NCI-H2107 treated with DMSO at 0.1 percent for 48 hours (cell line): ENCODE results near the gene PLAGL2.
"Not testable (repeated sequence)": the region's sequence is repeated elsewhere in the genome, so short reads cannot be mapped to it uniquely, and the experiment has no call there.

Source experiments
- DNase-seq: peaks from one replicate; lab custom pipeline; 2025; ENCODE audit not compliant: unreplicated experiment; lab: John Stamatoyannopoulos, UW

PLAGL2 gene

GRCh38 chr20:32207626-32208498 lies at the start of gene PLAGL2, which contains the start of gene POFUT1:
TSS of gene PLAGL2 (minus strand) at chr20:32207743. CDS start at chr20:32202178, 5,565 bp downstream.
TSS of gene POFUT1 (plus strand) at chr20:32207880. CDS start at chr20:32207942, 62 bp downstream.
- DNase-seq = peak; percentile 36

GRCh38 chr20:32252189-32252588 lies 44.6 kb upstream of the PLAGL2 start:
- no peak for DNase-seq

GRCh38 chr20:32251470-32251869 lies 43.9 kb upstream of the PLAGL2 start:
- no peak for DNase-seq

DNA sequence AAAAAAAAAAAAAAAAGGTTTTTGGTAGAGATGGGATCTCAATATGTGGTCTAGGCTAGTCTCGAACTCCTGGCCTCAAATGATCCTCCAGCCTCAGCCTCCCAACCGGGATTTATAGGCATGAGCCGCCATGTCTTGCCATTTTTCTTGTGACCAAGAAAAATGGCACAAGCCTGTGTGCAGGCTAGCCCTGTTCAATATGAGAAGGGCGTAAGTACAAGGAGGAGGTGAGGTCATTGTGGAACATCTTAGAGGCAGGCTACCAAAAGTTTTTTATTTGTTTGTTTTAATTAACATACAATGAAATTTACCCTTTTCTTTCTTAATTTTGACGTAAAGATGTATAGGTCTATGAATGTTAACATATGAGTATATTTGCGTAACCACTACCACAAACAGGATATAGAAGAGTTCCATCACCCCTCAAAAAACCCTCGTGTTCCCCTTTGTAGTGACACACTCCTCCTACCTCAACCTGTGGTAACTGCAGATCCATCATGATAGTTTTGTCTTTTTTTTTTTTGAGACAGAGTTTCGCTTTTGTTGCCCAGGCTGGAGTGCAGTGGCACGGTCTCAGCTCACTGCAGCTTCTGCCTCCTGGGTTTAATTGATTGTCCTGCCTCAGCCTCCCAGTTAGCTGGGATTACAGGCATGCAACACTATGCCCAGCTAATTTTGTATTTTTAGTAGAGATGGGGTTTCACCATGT lies 41.6 kb upstream of the PLAGL2 start:
- no peak for DNase-seq

DNA sequence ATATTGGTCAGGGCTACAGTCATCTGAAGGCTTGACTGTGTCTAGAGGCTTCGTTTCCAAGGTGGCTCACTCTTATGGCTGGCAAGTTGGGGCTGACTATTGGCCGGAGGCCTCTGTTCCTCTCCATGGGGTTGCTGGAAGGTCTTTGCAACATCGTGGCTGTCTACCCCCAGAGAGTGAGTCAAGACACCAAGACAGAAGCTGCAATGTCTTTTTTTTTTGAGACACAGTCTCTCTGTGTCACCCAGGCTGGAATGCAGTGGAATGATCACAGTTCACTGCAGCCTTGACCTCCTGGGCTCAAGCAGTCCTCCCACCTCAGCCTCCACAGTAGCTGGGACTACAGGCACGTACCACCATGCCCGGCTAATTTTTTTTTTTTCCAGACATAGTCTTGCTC lies 40.5 kb upstream of the PLAGL2 start:
- no peak for DNase-seq

DNA sequence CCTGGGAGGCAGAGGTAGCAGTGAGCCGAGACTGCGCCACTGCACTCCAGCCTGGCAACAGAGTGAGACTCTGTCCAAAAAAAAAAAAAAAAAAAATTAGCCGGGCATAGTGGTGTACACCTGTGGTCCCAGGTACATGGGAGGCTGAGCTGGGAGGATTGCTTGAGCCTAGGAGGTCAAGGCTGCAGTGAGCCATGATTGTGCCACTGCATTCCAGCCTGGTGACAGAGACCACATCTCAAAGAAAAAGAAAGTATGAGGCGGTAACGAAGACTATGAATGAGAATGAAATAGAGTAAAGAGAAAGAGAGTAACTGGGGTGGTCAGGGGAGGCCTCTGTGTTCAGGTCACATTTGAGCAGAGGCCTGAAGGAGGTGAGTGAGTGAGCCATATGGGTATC lies 38.7 kb upstream of the PLAGL2 start:
- DNase-seq = not testable (repeated sequence)

DNA sequence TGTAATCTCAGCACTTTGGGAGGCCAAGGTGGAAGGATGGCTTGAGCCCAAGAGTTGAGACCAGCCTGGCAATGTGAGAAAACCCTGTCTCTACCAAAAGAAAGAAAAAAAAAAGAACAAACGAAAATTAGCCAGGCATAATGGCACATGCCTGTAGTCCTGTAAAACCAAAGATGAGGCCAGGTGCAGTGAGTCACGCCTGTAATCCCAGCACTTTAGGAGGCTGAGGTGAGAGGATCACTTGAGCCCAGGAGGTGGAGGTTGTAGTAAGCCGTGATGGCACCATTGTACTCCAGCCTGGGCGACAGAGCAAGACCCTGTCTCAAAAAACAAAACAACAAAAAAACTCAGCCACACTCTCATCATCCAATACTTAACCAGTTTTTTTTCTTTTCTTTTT lies 37.4 kb upstream of the PLAGL2 start:
- DNase-seq = no peak

DNA sequence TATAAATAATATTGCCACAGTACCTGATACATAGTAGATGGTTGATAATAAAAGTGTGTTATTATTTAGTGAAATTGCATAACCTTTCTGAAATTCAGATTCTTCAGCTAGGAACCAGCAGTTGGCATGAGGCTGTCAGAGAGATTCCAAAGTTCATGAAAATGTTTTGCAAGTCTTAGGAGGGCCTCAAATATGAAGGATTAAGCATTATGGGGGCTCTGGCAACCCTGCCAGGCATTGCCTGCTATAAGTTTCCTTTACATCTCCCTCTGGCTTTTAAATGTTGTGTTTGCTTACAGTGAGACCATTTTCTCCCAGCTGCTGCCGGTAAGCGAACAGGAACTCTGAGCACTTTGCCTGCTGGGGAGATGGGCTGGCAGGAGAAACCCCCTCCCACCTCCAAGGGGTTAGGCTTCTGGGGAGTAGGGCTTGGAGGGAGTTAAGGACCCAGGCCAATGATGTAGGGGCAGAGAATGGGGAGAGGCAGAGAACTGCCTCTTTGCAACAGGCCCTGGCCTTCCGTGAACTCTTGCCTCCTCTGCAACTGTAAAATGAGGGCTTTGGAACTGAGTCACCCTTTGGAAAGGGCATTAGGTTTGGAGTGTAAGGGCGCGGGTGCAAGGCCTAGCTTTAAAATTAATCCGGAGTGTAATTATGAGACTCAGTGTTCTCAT lies 36.7 kb upstream of the PLAGL2 start:
- no peak for DNase-seq

- no peak for DNase-seq
Observed at GRCh38 chr20:32241807-32242206, 34.3 kb upstream of the PLAGL2 start.

DNA sequence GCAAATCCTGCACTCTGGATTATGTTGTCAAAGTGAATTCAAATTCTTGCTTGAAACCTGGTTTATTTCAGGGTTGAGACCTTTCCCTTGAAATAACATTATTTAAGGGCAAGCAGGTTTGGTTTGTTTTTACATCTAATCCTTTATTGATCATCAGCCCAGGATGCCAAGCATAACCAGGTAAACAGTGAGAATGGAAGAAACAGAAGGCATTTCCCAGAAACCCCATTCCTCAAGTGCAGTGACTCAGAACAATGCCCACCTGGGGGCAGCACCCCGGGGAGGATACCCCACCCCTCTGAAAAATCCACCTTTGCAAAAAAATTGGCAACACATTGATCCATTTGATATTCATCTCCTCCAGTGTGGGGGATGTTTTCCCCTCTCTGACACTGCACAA lies 32.7 kb upstream of the PLAGL2 start:
- no peak for DNase-seq

DNA sequence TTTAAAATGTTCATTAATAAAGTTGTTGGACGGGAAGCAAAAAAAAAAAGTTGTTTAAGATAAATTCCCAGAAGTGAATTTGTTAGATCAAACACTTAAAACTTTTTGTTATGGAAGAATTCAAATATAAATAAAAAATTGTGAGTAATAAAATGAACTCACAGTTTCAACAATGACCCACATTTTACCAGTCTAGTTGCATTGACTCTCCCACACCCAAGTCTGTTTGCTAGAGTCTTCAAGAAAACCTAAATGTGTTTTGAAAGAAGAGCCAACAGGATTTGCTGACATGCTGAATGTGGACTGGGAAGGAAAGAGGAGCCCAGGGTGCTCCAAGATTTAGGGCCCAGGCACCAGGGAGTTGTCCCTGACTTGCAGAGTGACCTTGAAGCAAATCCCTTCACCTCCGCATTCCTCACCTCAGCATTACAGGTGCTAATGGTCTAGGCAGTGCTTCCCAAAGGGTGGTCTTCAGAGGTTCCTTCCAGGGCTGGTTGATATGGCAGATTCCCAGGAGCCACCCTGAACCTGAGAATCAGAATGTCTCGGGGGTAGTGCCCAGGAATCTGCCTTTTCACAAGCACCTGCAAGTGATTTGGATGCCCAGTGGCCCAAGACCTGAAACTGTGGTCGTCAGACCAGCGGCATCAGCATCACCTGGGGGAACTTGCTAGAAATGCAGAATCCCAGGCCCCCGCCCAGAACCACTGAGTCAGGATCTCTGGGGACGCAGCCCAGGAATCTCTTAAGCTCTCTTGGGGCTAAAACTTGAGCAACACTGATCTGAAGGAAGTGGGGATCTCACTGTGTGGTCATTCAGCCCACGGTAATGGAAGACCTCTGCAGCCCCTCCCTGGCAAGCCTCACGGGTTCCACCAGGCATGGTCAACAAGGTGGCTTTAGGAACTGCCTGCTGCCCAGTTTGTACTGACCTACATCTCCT lies 31.2 kb upstream of the PLAGL2 start:
- no peak for DNase-seq

DNA sequence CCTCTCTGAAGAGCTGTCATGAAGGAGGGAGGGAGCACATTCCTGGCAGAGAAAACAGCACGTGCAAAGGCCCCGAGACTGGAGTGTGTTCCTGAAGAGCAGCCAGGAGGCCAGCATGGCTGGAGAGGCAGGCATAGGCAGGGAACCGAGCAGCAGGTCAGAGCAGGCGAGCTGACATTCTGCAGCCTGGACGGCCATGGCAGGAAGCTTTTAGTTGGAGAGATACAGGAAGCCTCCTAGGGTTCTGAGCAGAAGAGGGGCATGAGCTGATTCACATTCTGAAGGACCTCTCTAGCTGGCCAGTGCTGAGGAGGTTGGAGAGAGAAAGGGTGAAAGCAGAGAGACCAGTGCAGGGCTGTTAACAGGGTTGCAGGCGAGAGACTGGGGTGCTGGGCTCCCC lies 29.9 kb upstream of the PLAGL2 start:
- DNase-seq = no peak

- no peak for DNase-seq
Observed at GRCh38 chr20:32236819-32237218, 29.3 kb upstream of the PLAGL2 start.

DNA sequence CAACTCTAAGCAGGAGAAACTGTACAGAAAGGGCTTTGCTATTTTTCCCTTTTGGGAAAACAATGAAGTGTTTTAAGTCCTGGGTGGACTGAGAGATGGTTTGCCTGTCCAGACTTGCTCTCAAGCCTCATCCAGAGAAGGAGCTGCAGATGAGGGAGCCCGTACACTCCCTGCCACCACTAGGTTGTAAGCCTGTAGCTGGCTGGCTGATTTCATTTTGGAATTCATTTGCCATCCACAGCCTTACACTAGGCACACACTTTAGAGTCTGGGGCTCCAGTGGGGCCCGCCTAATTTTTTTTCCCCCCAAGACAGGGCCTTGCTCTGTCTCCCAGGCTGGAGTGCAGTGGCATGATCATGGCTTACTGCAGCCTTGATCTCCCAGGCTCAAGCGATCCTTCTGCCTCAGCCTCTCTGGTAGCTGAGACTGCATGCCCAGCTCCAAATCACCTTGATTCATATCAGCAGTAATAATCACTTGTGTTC lies 28.5 kb upstream of the PLAGL2 start:
- DNase-seq = no peak

- no peak for DNase-seq
Observed at GRCh38 chr20:32235331-32236047, 27.9 kb upstream of the PLAGL2 start.

- DNase-seq = no peak
Observed at GRCh38 chr20:32234135-32234808, 26.7 kb upstream of the PLAGL2 start.

DNA sequence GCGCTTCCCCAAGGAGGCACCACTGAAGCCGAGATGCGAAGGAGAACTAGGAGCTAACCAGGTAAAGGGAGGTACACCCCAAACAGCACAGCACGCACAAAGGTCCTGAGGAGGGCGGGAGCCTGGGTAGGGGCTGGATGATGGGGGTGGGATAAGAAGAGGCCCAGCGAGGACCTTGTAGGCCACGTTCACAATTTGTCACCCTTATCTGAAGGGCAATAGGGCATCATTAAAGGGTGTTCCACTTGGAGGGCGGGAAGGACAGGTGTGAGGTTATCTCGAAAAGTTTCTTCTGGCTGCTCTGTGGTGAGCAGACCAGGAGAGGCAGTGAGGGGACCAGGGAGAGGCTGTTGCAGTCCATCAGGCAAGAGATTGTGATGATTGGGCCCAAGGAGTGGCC lies 25.7 kb upstream of the PLAGL2 start:
- DNase-seq = no peak

- no peak for DNase-seq
Observed at GRCh38 chr20:32232326-32232886, 24.9 kb upstream of the PLAGL2 start.

DNA sequence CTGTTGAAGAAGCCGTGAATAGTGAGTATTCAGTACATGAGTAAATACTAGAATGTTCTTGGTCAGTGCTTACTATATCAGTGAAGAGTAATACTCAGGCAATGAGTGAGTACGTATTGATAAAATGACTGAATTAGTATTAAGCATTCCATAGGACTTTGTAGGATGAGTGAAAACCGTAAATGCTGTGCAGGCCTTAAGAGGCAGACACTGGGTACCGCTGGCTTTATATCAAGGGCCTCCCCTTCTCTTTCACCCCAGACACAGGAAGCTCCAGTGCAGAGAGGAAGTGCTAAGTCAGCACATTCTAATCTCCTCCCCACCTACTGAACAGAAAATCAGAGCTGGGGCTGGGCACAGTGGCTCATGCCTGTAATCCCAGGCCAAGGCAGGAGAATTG lies 24.3 kb upstream of the PLAGL2 start:
- no peak for DNase-seq
